Transverse colon (tissue), 4 donors: Measurements from ENCODE around the gene COMMD7.

Experiments used
- CTCF ChIP-seq, 5 experiments: fragments of 200-600 bp in 3 of 5; fragments of 450-650 bp in 2 of 5; sonication (generic) in 3 of 5; IDR thresholded peaks; 1 replicate in 2 of 5; 2 replicates in 3 of 5; pipeline ENCODE4 v1.5.1; 2016 to 2017; ENCODE audit warnings: antibody characterized with exemption in 5 of 5, inconsistent platforms in 3 of 5, mild to moderate bottlenecking in 2 of 5, moderate library complexity in 1 of 5
- POLR2AphosphoS5 ChIP-seq, 3 donors: sonication (generic); formaldehyde crosslinking; IDR thresholded peaks; one replicate each; pipeline ENCODE4 v1.6.1; 2016; ENCODE audit warnings: antibody characterized with exemption in 3 of 3

DNA sequence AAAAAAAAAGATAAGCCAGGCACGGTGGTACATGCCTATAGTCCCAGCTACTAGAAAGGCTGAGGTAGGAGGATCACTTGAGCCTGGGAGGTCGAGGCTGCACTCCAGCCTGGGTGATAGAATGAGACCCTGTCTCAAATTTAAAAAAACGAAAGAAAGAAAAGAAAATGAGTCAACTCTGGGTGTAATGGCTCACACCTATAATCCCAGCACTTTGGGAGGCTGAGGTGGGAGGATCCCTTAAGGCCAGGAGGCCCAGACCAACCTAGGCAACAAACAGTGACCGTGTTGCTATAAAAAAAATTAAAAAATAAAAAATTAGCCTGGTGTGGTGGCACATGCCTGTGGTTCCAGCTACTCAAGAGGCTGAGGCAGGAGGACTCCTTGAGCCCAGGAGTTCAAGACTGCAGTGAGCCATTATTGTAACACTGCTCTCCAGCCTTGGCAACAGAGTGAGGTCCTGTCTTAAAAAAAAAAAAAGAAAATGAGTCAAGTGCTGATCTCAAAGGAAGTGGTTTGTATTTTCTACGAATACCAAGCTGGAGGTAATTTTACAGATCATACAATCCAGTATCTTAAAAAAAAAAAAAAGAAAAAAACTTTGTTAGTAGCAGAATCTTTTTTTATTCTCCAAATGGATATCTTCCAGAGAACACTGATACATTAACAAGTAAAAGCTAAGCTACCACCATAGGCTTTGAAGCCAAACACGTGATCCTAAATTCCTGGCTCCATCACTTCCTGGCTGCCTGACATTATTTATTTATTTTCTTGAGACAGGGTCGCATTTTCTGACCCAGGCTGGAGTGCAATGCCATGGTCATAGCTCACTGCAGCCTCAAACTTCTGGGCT, 5.7 kb downstream of the COMMD7 start:
- TF ChIP-seq CTCF (IDR thresholded peaks at IDR 0.05) (no peak), POLR2AphosphoS5 (IDR thresholded peaks at IDR 0.05) (no peak)
